ENCODE measurements around the gene CD2.

CD2 gene

GRCh38 chr1:116807394-116808199 is 53.4 kb downstream of the CD2 start:
- Histone ChIP-seq H3K27ac (ENCODE audit: low read length) (no peak overlapping the region), H3K4me3 (ENCODE audit: low read length in 2 of 2) (no peak overlapping the region), H3K9ac (ENCODE audit: low read length in 2 of 2) (no peak overlapping the region), H3K9me3 (ENCODE audit: control insufficient read depth in 2 of 2, low read length in 2 of 2) (peaks cover 0 to 2% of the 10 kb centered on the region in 2 donors), H3K36me3 (ENCODE audit: control insufficient read depth in 2 of 2, insufficient read depth in 2 of 2, low read length in 2 of 2) (no peaks in the 10 kb centered on the region), H3K27me3 (ENCODE audit: control insufficient read depth in 1 of 2, insufficient read depth in 2 of 2, low read length in 2 of 2) (no peaks in the 10 kb centered on the region), H3K4me1 (ENCODE audit: control insufficient read depth, insufficient read depth, low read length) (no peaks in the 10 kb centered on the region)

- Histone ChIP-seq H3K4me3 (ENCODE audit: low read length in 2 of 2) (no peak overlapping the region), H3K27ac (ENCODE audit: low read length) (no peak overlapping the region), H3K4me1 (ENCODE audit: control insufficient read depth, insufficient read depth, low read length) (no peaks in the 10 kb centered on the region), H3K27me3 (ENCODE audit: control insufficient read depth in 1 of 2, insufficient read depth in 2 of 2, low read length in 2 of 2) (no peaks in the 10 kb centered on the region), H3K9me3 (ENCODE audit: control insufficient read depth in 2 of 2, low read length in 2 of 2) (peaks cover 0 to 2% of the 10 kb centered on the region in 2 donors), H3K9ac (ENCODE audit: low read length in 2 of 2) (no peak overlapping the region), H3K36me3 (ENCODE audit: control insufficient read depth in 2 of 2, insufficient read depth in 2 of 2, low read length in 2 of 2) (no peaks in the 10 kb centered on the region)
Observed at GRCh38 chr1:116808200-116808847, 54.1 kb downstream of the CD2 start.

- Histone ChIP-seq H3K9ac (ENCODE audit: low read length in 2 of 2) (no peak overlapping the region), H3K36me3 (ENCODE audit: control insufficient read depth in 2 of 2, insufficient read depth in 2 of 2, low read length in 2 of 2) (no peaks in the 10 kb centered on the region), H3K27me3 (ENCODE audit: control insufficient read depth in 1 of 2, insufficient read depth in 2 of 2, low read length in 2 of 2) (no peaks in the 10 kb centered on the region), H3K4me3 (ENCODE audit: low read length in 2 of 2) (no peak overlapping the region), H3K27ac (ENCODE audit: low read length) (no peak overlapping the region), H3K4me1 (ENCODE audit: control insufficient read depth, insufficient read depth, low read length) (no peaks in the 10 kb centered on the region), H3K9me3 (ENCODE audit: control insufficient read depth in 2 of 2, low read length in 2 of 2) (peaks cover 0 to 2% of the 10 kb centered on the region in 2 donors)
Observed at GRCh38 chr1:116808848-116809508, 54.7 kb downstream of the CD2 start.

DNA sequence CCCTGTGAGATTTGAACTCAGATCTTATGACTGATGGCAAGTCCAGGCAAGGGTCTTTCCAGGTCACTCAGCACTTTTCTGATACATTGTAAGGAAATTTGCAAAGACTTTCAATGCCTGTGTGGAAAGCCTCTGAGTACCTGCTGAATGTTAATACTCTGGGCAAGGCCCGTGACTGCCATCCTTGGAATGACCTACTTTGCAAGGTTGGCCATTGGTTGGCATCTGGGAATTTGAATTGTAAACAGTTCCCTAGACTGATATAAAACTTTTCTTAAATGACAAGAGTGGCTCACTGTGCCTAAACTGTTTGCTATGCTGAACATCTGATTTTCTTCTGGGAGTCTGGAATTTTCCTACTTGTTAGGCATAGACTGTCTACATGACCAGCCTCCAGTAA is 57.1 kb downstream of the CD2 start:
- H3K27ac ChIP-seq (ENCODE audit: low read length), result no peak overlapping the region

GRCh38 chr1:116814926-116815723 is 60.9 kb downstream of the CD2 start:
- peaks cover 0 to 2% of the 10 kb centered on the region in 2 donors for H3K9me3 ChIP-seq (ENCODE audit: control insufficient read depth in 2 of 2, low read length in 2 of 2)
- no peaks in the 10 kb centered on the region for H3K36me3 ChIP-seq (ENCODE audit: control insufficient read depth in 2 of 2, insufficient read depth in 2 of 2, low read length in 2 of 2)
- no peak overlapping the region for H3K9ac ChIP-seq (ENCODE audit: low read length in 2 of 2)
- H3K27me3 ChIP-seq (ENCODE audit: control insufficient read depth in 1 of 2, insufficient read depth in 2 of 2, low read length in 2 of 2), result no peaks in the 10 kb centered on the region
- no peaks in the 10 kb centered on the region for H3K4me1 ChIP-seq (ENCODE audit: control insufficient read depth, insufficient read depth, low read length)
- no peak overlapping the region for H3K27ac ChIP-seq (ENCODE audit: low read length)
- no peak overlapping the region for H3K4me3 ChIP-seq (ENCODE audit: low read length in 2 of 2)

More for the DNA sequence above, 57.1 kb downstream of the CD2 start:
- H3K9me3 ChIP-seq (ENCODE audit: control insufficient read depth in 2 of 2, low read length in 2 of 2), result peaks cover 0 to 2% of the 10 kb centered on the region in 2 donors
- H3K36me3 ChIP-seq (ENCODE audit: control insufficient read depth in 2 of 2, insufficient read depth in 2 of 2, low read length in 2 of 2), result no peaks in the 10 kb centered on the region
- no peak overlapping the region for H3K4me3 ChIP-seq (ENCODE audit: low read length in 2 of 2)
- H3K9ac ChIP-seq (ENCODE audit: low read length in 2 of 2), result no peak overlapping the region
- no peaks in the 10 kb centered on the region for H3K27me3 ChIP-seq (ENCODE audit: control insufficient read depth in 1 of 2, insufficient read depth in 2 of 2, low read length in 2 of 2)
- no peaks in the 10 kb centered on the region for H3K4me1 ChIP-seq (ENCODE audit: control insufficient read depth, insufficient read depth, low read length)

- no peaks in the 10 kb centered on the region for H3K27me3 ChIP-seq (ENCODE audit: control insufficient read depth in 1 of 2, insufficient read depth in 2 of 2, low read length in 2 of 2)
- no peak overlapping the region for H3K27ac ChIP-seq (ENCODE audit: low read length)
- no peaks in the 10 kb centered on the region for H3K36me3 ChIP-seq (ENCODE audit: control insufficient read depth in 2 of 2, insufficient read depth in 2 of 2, low read length in 2 of 2)
- H3K9ac ChIP-seq (ENCODE audit: low read length in 2 of 2), result no peak overlapping the region
- H3K4me3 ChIP-seq (ENCODE audit: low read length in 2 of 2), result no peak overlapping the region
- H3K9me3 ChIP-seq (ENCODE audit: control insufficient read depth in 2 of 2, low read length in 2 of 2), result no peaks in the 10 kb centered on the region
- no peaks in the 10 kb centered on the region for H3K4me1 ChIP-seq (ENCODE audit: control insufficient read depth, insufficient read depth, low read length)
Observed at GRCh38 chr1:116817582-116818064, 63.4 kb downstream of the CD2 start.

All from stomach smooth muscle (tissue), 2 donors.